Liver (tissue), 3 donors: ENCODE data around the gene AIDA.

ENCODE experiments used
- ATF3 ChIP-seq: IDR thresholded peaks from 2 replicates; pipeline ENCODE4 v1.6.1; 2016; ENCODE audit warnings: antibody characterized with exemption
- CTCF ChIP-seq: fragments of 150-350 bp; IDR thresholded peaks from 2 replicates; pipeline ENCODE4 v1.5.1; 2017; ENCODE audit warnings: improper control_type of control experiment, low read depth, low read length; ENCODE audit not compliant: missing input control
- EGR1 ChIP-seq, 2 donors: IDR thresholded peaks; 2 replicates each; pipeline ENCODE4 v1.6.1; 2016 to 2018; ENCODE audit warnings: antibody characterized with exemption in 2 of 2, low read depth in 2 of 2
- MAX ChIP-seq: IDR thresholded peaks from 2 replicates; pipeline ENCODE4 v1.6.1; 2016; ENCODE audit warnings: antibody characterized with exemption
- SP1 ChIP-seq: IDR thresholded peaks from 2 replicates; pipeline ENCODE4 v1.6.1; 2018; ENCODE audit warnings: antibody characterized with exemption, mild to moderate bottlenecking
- TAF1 ChIP-seq: conservative IDR thresholded peaks from 2 replicates; pipeline ENCODE4 v1.6.1; 2016; ENCODE audit warnings: antibody characterized with exemption, mild to moderate bottlenecking
- donor health status: healthy.
- donor health status: healthy.

- TF ChIP-seq CTCF (no peak), MAX (no peak), EGR1 (IDR thresholded peaks at IDR 0.05; ENCODE audit: low read depth in 2 of 2) (no peak), SP1 (no peak), TAF1 (no peak), ATF3 (no peak)
Observed at GRCh38 chr1:222761083-222761482, 48.8 kb upstream of the AIDA start.
